Midbrain (tissue), 1 donor: Measurements from ENCODE around the gene JAG2.
"Not testable (repeated sequence)": the region's sequence is repeated elsewhere in the genome, so short reads cannot be mapped to it uniquely, and the experiment has no call there.

Experiments used
- DNase-seq: peaks from one replicate; lab custom pipeline; 2025; lab: John Stamatoyannopoulos, UW

The JAG2 gene

DNA sequence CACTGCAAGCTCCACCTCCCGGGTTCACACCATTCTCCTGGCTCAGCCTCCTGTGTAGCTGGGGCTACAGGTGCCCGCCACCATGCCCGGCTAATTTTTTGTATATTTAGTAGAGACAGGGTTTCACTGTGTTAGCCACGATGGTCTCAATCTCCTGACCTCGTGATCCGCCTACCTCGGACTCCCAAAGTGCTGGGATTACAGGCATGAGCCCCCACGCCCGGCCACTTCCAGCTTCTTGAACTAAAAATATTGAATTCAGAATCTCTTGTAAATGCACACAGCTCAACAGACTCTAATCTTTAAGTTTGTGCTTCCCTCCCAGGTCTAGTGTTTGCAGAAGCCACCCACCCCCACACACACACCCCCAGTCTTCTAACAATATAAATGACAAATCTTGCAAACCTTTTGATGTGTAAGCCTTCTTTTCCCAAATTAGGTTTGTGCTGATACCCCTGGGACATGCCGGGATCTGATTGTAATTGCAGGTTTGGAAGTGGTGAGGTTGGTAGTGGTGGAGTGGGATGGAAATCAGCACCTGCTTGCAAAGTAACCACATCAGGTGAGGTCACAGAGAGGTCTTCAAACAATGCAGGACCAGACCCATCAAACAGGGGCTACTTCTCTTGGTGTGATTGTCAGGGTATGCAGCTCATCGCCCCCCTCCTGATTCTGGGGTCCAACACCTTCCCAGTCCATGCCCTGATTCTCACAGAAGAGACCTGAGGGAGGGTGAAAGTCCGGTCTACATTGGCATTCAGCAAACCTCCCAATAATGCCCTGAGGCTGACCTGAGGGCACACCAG is 51.9 kb downstream of the JAG2 start:
- DNase-seq, result no peak

DNA sequence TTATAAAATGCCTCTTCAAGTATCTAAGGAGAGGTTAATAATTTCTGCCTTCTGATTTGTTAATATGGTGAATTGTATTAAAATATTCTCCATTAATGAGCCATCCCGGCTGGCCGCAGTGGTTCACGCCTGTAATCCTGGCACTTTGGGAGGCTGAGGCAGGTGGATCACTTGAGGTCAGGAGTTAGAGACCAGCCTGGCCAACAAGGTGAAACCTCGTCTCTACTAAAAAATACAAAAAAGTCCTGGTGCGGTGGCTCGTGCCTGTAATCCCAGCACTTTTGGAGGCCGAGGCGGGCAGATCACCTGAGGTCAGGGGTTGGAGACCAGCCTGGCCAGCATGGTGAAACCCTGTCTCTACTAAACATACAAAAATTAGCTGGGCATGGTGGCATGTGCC is 59.3 kb downstream of the JAG2 start:
- not testable (repeated sequence) for DNase-seq

DNA sequence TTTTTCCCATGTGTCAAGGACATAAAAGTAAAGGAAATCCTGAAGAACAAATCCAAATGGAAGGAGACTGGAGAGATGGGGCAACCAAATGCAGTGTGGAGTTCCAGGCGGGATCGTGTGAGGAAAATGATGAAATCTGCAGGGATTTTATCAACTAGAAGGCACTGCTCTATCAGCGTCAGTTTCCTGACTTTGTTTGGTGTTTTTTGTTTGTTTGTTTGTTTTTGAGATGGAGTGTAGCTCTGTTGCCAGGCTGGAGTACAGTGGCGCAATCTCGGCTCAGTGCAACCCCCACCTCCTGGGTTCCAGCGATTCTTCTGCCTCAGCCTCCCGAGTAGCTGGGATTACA is 60.1 kb downstream of the JAG2 start:
- no peak for DNase-seq

DNA sequence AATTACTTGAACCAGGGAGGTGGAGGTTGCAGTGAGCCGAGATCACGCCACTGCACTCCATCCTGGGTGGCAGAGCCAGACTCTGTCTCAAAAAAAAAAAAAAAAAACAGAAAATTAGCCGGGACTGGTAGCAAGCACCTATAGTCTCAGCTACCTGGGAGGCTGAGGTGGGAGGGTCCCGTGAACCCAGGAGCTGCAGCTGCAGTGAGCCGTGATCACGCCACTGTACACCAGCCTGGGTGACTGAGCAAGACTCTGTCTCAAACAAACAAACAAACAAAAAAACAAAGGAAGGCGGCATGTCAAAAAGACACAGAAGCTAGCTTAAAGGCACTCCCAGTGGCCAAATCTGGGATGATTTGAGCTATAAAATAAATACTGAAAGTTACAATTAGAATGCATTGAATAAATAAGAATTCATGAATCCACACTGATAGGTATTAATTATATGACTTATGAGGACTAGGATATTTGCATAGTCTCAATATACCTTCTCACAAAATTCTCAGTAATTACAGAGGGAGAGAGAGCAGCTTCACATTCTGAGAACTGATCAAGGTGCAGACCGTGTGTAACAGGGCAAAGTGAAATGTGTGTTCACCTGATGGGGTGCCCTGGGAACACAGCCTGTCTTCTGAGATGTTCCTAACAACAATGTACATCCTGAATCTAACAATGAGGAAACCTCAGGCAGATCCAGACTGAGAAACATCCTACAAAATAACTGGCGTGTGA is 60.6 kb downstream of the JAG2 start:
- DNase-seq, result no peak

DNA sequence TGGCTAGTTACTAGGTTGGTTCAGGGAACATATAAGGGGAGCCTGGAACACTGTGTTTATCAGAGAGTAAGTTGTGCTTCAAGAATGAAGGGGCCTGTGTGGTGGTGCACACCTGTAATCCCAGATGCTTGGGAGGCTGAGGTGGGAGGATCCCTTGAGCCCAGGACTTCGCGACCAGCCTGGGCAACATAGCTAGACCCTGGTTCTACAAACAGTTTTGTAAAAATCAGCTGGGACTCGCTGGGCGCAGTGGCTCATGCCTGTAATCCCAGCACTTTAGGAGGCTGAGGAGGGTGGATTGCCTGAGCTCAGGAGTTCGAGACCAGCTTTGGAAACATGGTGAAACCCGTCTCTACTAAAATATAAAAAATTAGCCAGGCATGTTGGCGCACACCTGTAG is 61.2 kb downstream of the JAG2 start:
- DNase-seq, result no peak

DNA sequence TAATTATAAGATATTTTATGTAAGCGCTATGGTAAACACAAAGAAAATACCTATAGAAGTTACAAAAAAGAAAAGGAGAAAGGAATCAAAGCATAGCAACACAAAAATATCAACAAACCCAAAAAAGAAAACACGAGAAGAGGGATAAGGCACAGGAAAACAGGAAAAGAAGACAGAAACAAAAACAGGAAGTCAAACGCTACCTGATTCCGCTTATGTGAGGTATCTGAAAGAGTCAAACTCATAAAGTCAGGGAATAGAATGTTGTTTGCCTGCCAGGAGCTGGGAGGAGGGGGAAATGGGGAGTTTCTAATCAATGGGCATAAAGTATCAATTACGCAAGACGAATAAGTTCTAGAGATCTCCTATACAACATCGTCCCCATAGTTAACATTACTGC is 63.4 kb downstream of the JAG2 start:
- no peak for DNase-seq

DNA sequence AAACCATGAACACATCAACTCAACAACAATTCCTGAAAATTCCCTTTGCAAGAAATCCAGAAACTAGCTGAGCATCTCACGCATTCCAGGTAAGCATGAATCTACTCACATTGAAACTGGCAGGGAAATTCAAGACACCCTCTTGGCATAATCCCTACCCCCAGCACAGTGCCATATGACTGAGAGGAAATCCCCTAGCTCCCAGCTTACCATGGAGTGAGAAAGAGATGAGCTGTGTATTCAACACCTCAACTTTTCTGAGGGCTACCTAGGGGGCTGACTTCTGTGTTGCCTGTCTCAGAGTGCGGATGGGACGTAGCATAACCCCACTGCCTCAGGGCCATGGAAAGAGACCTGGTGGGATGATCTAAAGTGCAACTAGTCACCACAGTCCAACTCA is 65.7 kb downstream of the JAG2 start:
- no peak for DNase-seq

DNA sequence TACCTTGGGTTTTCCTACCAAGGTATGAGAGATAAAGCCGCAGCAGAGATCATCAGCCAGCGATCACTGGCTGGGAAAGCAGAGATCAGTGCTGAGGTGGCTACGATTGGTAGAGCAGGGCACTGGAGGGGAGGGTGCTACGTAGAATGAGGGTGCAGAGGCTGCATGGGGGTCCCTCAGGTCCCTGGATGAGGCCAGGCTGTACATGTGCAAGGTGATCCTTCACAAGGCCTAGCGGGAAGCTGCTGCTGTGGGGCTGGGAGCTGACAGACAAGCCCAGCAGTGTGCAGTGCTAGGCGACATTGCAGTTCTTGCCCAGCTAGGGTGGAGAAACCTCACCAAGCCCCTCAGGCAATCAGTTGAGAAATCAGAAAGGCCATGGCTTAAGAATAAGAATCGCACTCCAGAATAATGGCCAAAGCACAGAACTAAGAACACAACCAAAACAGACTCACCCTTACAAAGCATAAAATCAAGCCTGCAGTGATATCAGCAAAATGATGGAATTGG is 66.2 kb downstream of the JAG2 start:
- no peak for DNase-seq

DNA sequence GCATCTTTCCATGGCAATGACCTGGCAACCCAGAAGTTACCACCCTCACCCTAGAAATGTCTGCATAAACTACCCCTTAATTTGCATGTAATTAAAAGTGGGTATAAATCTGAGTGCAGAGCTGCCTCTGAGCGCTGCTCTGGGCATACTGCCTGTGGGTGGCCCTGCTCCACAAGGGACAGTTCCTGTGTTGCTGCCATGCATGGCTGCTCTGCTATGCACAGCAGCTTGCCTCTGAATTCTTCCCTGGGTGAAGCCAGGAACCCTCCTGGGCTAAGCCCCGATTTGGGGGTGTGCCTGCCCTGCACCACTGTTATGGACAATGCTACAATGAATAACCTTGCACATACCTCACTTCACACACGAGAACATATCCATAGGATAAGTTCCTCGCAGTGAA is 67.7 kb downstream of the JAG2 start:
- no peak for DNase-seq

DNA sequence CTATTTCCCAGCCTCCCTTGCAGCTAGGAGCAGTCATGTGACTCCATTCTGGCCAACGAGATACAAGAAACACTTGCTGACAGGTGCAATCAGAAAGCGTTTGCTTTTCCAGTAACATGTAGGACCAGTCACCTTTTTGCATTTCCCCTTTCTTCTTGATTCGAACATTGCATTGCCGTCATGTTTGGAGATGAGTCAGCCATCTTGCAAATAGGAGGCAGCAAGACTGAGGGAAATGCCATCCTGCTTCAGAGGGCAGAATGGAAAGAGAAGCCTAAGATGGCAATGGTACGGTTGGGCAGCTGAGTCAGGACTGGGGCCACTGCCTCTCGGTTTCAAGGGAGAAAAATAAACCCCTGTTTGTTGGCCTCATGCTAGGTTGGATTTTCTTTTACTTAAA is 68.8 kb downstream of the JAG2 start:
- no peak for DNase-seq

DNA sequence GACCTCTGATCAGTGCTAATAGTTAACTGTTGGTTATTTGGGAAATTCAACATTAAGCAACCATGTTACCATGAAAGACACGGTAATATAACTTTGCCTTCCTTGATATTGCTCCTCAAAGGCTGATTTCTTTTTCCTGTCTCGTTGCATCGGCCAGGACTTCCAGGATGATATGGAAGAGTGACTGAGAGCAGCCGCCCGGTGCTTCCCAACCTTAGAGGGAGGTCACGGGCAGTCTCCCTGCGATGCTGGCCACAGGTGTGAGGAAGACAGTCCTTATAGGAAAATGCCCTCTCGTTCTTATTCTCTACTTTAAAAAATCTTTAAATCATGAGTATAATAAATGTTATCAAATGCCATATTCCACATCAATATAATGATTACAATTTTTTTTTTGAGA is 70.3 kb downstream of the JAG2 start:
- no peak for DNase-seq

DNA sequence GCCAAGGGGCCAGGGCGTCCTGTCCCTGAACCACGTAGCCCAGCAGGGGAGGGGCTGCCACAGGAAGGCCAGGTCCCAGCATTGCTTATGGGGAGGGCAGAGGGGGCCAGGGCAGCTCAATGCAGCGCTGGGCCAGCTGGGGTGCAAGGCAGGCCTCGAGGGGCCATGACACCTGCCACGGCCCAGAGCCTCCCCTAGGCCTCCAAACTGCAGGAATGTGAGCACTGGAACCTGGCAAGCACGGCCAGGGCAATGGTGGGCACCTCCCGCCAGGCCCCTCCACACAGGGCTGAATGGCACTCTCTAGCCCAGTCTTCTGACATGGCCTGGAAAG is 70.8 kb downstream of the JAG2 start:
- no peak for DNase-seq

DNA sequence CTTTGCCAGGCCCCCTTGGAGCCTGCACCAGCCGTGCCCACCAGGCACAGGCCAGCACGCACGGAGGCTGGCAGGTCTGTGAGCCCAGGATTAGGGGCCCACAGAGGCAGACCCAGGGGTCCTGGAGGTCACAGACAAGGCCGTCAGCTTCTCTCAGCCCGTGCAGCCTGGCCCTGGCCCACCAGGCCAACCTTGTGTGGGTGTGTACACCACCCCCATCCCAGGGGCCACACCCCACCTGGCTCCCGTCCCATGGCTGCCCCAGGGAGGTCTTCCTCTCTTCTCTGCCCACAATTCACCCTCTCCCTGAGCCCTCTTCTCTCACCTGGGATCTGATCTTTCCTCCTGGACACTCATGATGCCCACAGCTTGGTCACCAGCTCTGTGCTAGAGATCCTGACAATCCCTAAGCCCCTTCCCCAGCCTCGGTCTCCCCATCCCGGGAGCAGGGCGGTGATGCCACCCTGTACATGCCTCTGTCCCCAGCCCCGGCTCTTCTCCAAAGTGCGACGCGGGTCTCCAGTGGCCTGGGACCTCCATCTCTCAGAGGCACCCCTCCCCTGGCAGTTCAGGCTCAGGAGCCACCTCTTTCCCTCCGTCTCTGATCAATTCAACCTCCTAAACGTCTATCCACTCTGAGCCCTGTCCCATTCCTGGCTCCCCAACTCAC is 72.2 kb downstream of the JAG2 start:
- no peak for DNase-seq

DNA sequence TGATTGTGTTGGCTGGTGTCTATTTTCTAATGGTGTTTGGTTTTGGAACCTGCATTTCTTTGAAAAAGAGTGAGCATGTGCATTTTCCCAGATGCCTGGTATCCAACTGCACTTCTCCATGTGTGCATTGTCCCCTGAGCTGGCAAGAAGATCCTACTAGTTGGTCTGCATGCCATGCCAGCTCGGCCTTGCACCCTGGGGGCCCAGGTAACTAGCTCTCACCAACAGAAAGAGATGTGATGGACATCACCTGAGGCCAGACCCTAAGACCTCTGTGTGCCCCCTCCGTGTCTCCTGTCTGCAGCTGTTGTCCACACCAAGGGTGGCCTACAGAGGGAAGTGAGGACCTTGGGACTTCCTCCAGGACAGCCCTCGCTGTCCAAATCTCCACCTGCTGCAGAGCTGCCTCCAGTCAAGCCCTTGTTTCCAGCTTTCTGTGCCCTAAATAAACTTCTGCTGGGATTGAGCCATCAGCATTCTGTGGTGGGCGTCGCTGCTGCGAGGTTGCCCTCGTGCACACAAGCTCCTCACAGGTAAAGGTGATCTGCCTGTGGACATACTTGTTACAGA is 73.3 kb downstream of the JAG2 start:
- DNase-seq, result no peak

DNA sequence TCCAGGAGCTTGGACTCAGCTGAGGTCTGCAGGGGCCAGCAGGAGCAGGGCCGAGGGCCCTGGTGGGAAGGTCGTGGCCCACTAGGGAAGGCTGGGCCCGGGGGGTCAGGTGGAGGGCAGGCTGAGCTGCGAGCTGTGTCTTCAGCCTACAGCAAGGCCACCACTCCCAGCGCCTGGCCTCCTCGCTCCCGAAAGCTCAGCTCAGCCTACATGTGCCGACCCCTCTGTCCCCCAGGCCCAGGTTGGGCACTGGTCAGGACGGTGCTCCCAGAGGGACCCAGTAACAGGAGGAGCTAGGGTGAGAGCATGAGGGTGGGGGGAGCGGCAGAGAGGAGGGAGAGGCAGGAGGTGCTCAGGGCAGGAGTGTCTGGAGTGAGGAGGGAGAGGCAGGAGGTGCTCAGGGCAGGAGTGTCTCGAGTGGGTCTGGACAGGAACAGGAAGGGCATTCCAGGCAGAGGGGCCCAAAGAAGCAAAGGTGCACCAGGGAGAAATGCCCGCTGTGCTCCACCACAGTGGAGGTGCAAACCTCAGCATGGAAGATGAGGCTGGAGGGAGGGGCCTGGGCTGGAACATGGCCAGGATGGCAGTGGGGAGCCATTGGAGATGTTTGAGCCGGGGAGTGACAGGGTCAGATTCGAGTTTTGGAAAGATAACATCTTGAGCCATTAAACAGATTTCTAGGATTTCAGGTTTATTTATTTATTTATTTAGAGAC is 74.2 kb downstream of the JAG2 start:
- no peak for DNase-seq

DNA sequence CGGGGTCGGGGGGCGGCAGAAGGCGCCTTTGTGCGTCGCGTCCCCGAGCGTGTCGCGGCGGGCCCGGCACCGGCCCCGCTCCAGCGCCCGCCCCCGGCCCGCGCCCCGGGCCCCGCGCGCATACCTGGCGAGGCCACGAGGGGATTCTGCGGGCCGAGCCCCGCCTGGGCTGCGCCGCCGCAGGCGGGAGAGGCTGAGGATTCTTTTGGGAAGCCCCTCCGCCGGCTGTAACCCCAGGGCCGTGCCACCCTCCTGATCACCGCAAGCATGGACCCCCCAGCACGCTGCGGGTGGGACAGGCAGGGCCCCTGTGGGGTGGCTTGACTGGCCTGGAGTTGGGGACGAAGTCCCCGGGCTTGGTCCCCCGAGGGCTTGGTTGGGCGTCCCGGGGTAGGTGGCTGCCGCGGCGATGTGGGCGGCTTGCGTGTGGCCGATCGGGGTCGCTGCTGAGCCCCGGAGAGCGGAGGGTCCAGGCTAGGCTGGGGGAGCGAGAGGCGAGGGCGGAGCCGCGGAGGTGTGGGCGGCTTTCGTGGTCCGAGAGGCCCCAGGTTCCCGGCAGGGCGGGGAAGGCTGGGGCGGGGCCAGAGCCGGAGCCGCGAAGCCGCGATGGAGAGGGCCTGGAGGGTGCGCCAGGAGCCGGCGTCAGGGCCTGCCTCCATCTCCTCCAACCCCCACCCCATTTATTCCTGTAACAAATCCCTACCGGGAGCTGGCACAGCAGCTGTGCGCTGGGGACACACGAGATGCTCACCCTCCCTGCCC is 75.0 kb downstream of the JAG2 start:
- no peak for DNase-seq

DNA sequence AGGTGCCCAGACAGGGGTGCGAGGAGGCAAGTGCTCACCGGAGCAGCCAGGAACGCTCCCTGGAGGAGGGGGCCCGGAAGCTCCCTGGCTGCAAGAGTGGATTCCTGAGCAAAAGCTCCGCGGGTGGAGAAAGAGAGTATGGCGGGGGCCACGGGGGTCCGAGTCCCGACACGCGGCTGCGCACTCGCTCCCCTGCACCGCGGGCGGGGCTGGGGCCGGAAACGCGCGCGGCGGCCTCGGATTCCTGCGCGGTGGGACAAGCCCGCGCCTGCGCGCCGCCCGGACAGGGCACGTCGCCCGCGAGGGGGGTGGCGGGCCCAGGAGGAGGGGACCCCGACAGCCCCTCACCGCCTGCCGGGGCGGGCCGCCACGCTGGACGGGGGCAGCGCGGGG is 75.5 kb downstream of the JAG2 start:
- no peak for DNase-seq

DNA sequence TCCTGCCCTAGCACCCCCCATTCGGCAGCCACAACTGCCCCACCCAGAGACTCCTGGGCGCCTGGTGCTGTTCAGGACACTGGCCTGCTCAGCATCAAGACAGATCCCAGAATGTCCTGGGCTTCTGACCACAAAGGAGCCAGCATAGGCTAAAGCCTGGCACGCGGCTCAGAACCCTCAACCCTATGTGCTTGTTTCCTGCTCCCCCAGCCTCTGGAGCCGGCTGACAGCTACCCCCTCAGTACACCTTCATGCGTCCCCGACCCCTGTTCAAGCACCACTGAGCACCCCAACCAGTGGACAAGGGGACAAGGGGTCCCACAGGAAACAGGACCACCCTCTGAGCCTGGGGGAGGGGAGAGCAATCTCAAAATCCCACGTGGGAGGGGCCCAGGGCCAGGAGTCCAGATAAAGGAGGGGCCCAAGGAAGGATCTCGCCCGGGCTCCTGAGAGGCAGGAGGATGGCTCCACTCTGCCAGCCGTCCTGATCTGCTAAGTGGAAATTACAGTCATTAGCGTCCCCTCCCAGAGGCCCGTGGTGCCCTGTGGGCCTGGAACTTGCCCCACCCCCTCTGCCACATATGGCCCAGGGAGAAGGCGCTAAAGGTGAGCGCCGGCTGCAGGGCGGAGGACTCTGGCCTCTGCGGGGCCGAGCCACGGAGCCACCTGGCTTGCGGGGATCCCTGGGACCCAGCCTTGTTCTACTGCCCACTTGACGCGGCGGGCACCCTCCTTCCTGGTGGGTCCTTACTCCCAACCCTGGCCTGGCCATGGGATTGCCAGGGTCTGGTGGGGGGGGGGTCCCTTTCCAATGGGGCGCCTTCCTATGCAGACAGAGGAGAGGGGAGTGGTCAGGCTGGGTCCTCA is 76.2 kb downstream of the JAG2 start:
- no peak for DNase-seq

DNA sequence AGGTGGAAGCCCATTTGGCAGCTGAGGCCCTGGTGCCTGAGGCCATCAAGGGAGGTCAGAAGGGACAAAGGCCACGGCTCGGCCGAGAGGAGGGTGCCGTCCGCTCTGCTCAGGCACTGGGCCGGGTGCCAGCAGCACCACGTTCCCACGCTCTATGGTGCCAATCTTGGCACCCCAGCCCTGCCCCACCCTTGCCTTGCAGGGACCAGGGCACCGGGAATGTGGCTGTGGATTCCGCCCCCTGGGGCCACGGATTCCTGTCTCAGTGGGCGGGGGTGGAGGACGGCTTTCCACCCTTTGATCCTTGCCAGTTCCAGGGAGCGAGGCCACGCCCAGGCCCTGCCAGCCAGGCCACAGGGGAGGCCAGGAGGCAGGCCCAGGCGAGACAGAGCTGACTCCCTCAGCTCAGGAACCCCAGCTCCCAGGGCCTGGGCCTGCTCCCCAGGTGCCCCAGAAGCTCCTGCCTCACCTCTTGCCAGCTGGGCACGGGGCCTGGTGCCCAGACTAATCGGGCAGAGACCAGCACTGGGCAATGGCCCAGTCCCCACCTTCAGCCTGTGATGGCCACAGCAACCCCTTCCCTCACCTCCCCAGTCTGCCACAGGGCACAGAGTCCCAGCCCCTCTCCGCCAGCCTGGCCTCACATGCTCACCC is 76.9 kb downstream of the JAG2 start:
- DNase-seq, result no peak

DNA sequence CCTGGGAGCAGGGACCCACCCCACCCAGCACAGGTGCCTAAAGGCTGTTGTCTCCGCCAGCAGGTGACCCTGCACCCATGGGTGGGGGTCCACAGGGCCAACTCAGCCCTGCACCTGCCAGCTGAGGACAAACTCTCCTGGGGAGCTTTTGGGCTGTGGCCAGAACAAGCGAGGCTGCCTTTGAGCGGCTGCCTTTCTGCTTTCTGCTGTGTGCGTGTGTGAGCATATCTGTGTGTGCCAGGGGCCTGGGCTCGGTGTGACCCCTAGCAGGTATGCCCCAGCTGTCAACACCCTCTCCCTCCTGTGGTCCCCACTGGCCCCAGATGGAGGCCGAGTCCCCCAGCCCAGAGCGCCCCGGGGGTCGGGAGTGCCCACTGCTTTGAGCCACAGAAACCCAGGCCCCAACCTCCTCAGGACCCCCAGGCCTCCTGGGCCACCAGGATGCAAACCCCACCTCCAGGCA is 77.5 kb downstream of the JAG2 start:
- DNase-seq, result no peak
